ENCODE results near the gene NFYA.
"Not testable (repeated sequence)": the region's sequence is repeated elsewhere in the genome, so short reads cannot be mapped to it uniquely, and the experiment has no call there.

The NFYA gene

DNA sequence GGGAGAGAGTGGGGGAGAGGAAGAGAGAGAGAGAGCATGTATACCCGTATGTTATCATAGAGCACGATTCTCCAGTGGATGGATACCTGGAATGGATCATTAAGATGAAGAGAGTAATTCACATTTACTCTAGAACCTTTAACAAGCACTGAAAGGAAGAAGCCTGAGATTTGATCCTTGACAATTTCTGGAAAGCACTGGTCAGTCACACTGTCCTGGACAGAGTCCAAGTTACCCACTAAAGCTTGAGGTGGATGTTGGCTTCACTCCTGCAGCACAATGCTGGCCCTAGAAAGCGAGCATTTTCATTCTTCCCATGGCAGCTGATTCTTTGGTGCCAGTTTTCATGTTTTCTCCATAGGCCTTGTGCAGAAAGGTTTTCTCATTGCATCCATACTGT is 25.6 kb downstream of the NFYA start:
- H3K4me1 ChIP-seq (ENCODE audit: control insufficient read depth, low read depth, low read length), result no peaks in the 10 kb centered on the region
- H3K4me3 ChIP-seq (ENCODE audit: low read length), result no peak overlapping the region
- peaks cover 69% of the 10 kb centered on the region for H3K36me3 ChIP-seq (ENCODE audit: control insufficient read depth, low read depth, low read length)
- no peaks in the 10 kb centered on the region for H3K9me3 ChIP-seq (ENCODE audit: control insufficient read depth, low read depth, low read length)
- H3K9ac ChIP-seq (ENCODE audit: low read length), result no peak overlapping the region
- no peak overlapping the region for H3K27ac ChIP-seq (ENCODE audit: low read length)
- H3K27me3 ChIP-seq (ENCODE audit: control insufficient read depth, insufficient read depth, low read length), result no peaks in the 10 kb centered on the region

DNA sequence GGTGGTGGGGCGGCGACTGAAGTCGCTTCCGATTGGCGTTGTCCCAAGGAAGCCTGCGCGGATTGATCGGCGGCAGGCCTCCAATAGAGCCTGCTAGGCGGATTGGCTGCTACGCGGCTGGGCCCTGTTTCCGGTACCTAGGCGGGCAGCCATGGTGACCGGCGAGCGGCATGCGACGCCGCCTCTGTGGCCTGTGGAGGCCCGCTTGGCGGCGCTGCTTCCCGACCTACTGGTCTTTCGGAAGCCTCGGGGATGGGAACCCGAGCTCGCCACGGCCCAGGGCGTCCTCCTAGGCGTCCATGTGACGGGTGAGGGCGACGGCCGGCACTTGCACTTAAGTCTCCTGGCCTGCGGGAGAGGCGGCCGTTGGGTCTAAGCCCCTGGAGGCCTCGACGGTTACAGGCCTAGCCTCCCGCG is 28.1 kb downstream of the NFYA start:
- Histone ChIP-seq H3K9ac (ENCODE audit: low read length) (no peak overlapping the region), H3K9me3 (ENCODE audit: control insufficient read depth, low read depth, low read length) (no peaks in the 10 kb centered on the region), H3K4me3 (ENCODE audit: low read length) (no peak overlapping the region), H3K27ac (ENCODE audit: low read length) (no peak overlapping the region), H3K36me3 (ENCODE audit: control insufficient read depth, low read depth, low read length) (peaks cover 44% of the 10 kb centered on the region), H3K27me3 (ENCODE audit: control insufficient read depth, insufficient read depth, low read length) (no peaks in the 10 kb centered on the region), H3K4me1 (ENCODE audit: control insufficient read depth, low read depth, low read length) (no peaks in the 10 kb centered on the region)

DNA sequence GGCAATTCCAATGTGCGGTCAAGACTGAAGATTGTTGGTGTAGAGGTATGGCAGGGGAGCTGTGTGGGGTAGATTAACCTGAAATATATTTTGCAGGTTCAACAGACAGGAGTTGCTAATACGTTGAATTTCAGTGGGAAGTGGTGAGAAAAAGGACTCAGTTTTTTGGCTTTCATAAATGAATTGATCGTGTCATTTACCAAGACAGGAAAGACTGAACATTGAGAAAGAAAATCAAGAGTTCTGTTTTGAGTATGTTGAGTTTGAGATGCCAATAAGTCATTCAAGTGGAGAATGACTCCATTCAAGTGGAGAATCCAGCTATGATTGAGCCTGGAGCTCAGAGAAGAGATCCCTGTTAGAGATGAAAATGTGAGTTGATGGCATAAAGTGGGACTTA is 31.1 kb downstream of the NFYA start:
- Histone ChIP-seq H3K4me1 (ENCODE audit: control insufficient read depth, low read depth, low read length) (no peaks in the 10 kb centered on the region), H3K9me3 (ENCODE audit: control insufficient read depth, low read depth, low read length) (no peaks in the 10 kb centered on the region), H3K9ac (ENCODE audit: low read length) (no peak overlapping the region), H3K27me3 (ENCODE audit: control insufficient read depth, insufficient read depth, low read length) (no peaks in the 10 kb centered on the region), H3K36me3 (ENCODE audit: control insufficient read depth, low read depth, low read length) (peaks cover 15% of the 10 kb centered on the region), H3K4me3 (ENCODE audit: low read length) (no peak overlapping the region), H3K27ac (ENCODE audit: low read length) (no peak overlapping the region)

DNA sequence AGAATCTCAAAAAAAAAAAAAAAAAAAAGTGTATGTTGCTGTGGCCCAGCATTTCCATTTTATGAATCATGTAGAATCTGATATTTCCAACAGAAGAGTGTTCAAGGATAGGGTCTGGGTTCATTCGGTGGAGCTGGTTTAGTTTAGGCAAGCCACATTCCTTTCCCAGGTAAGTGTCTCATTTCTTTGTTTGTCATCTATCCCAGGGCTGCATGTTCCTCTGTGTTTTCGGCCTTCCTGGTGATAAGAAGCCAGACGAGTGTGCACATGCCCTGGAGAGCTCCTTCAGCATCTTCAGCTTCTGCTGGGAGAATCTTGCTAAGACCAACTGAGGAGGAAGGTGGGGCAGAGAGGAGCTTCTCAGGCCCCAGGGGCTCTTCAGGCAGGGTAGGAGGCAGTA is 38.2 kb downstream of the NFYA start:
- Histone ChIP-seq H3K27me3 (ENCODE audit: control insufficient read depth, insufficient read depth, low read length) (no peaks in the 10 kb centered on the region), H3K27ac (ENCODE audit: low read length) (no peak overlapping the region), H3K9me3 (ENCODE audit: control insufficient read depth, low read depth, low read length) (no peaks in the 10 kb centered on the region), H3K4me1 (ENCODE audit: control insufficient read depth, low read depth, low read length) (no peaks in the 10 kb centered on the region), H3K36me3 (ENCODE audit: control insufficient read depth, low read depth, low read length) (no peaks in the 10 kb centered on the region), H3K9ac (ENCODE audit: low read length) (no peak overlapping the region), H3K4me3 (ENCODE audit: low read length) (no peak overlapping the region)

DNA sequence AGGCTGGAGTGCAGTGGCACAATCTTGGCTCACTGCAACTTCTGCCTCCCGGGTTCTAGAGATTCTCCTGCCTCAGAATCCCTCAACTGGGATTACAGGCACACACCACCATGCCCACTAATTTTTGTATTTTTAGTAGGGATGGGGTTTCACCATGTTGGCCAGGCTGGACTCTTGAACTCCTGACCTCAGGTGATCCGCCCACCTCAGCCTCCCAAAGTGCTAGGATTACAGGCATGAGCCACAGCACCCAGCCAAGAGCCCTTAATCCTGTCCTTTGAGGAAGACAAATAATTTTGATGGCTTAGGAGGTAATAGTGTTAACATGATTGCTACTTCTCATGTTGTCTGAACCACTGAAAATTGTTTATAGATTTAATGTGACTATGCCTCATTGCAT is 42.3 kb downstream of the NFYA start:
- H3K4me3 ChIP-seq (ENCODE audit: low read length); H3K27ac ChIP-seq (ENCODE audit: low read length); H3K36me3 ChIP-seq (ENCODE audit: control insufficient read depth, low read depth, low read length); H3K4me1 ChIP-seq (ENCODE audit: control insufficient read depth, low read depth, low read length); H3K9ac ChIP-seq (ENCODE audit: low read length); H3K9me3 ChIP-seq (ENCODE audit: control insufficient read depth, low read depth, low read length); H3K27me3 ChIP-seq (ENCODE audit: control insufficient read depth, insufficient read depth, low read length): not testable (repeated sequence)

DNA sequence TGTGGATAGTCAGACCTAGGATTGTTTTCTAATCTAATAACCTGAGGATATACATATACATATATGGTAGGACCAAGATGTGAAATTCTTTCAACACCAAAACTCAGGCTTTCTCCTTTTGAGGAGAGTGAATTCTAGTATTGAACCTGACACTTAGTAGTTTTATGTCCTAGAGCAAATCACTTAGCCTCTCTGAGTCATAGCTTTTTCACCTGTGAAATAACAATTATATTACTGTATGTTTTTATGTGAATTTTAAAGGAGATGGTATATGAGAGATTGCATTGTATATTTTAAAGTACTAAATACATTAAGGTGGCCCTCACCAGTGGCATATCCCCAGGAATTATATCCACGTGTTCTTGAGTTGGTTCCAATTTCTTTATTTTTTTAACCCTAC is 46.7 kb downstream of the NFYA start:
- Histone ChIP-seq H3K9ac (ENCODE audit: low read length) (no peak overlapping the region), H3K27me3 (ENCODE audit: control insufficient read depth, insufficient read depth, low read length) (no peaks in the 10 kb centered on the region), H3K4me3 (ENCODE audit: low read length) (no peak overlapping the region), H3K36me3 (ENCODE audit: control insufficient read depth, low read depth, low read length) (no peaks in the 10 kb centered on the region), H3K27ac (ENCODE audit: low read length) (no peak overlapping the region), H3K9me3 (ENCODE audit: control insufficient read depth, low read depth, low read length) (no peaks in the 10 kb centered on the region), H3K4me1 (ENCODE audit: control insufficient read depth, low read depth, low read length) (no peaks in the 10 kb centered on the region)

DNA sequence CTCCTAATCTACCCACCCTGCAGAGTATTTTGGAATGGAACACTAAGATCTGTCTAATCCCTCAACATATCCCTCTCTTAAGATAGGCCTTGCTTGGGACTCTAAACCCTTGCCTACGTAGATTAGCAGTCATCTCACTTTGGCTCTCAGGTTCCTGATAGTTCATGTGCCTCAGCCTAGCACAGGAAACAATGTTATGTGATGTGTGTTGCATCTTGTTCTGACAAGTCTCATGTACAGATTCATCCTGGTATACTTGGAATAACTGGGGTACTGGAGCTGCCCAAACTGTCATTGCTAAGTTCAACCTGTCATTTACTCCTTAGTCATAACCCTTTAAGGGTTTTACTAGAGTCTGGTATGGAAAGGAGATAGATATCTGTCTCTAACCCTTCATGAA is 47.3 kb downstream of the NFYA start:
- no peaks in the 10 kb centered on the region for H3K4me1 ChIP-seq (ENCODE audit: control insufficient read depth, low read depth, low read length)
- H3K9me3 ChIP-seq (ENCODE audit: control insufficient read depth, low read depth, low read length), result no peaks in the 10 kb centered on the region
- no peak overlapping the region for H3K27ac ChIP-seq (ENCODE audit: low read length)
- no peaks in the 10 kb centered on the region for H3K27me3 ChIP-seq (ENCODE audit: control insufficient read depth, insufficient read depth, low read length)
- no peak overlapping the region for H3K9ac ChIP-seq (ENCODE audit: low read length)
- H3K36me3 ChIP-seq (ENCODE audit: control insufficient read depth, low read depth, low read length), result no peaks in the 10 kb centered on the region
- no peak overlapping the region for H3K4me3 ChIP-seq (ENCODE audit: low read length)

DNA sequence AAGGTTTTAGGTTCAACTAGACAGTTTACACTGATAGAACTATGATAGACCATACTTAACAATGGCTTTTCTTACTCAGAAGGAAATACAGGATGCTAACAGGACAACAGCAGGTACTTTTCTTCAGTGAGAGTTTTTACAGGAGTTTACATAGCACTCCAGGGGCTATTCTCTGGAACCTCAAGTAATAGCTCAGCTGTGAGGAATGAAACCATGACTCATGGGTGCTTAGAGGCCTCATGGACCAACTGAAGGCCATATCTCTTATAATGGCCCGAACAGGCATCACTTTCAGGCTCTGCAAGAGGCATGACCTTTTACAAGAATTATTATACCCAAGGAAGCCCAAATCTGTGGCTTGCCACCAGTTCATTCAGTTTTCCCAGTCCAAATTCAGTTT is 49.6 kb downstream of the NFYA start:
- Histone ChIP-seq H3K9ac (ENCODE audit: low read length) (no peak overlapping the region), H3K4me1 (ENCODE audit: control insufficient read depth, low read depth, low read length) (no peaks in the 10 kb centered on the region), H3K36me3 (ENCODE audit: control insufficient read depth, low read depth, low read length) (no peaks in the 10 kb centered on the region), H3K27me3 (ENCODE audit: control insufficient read depth, insufficient read depth, low read length) (no peaks in the 10 kb centered on the region), H3K9me3 (ENCODE audit: control insufficient read depth, low read depth, low read length) (no peaks in the 10 kb centered on the region), H3K27ac (ENCODE audit: low read length) (no peak overlapping the region), H3K4me3 (ENCODE audit: low read length) (no peak overlapping the region)

DNA sequence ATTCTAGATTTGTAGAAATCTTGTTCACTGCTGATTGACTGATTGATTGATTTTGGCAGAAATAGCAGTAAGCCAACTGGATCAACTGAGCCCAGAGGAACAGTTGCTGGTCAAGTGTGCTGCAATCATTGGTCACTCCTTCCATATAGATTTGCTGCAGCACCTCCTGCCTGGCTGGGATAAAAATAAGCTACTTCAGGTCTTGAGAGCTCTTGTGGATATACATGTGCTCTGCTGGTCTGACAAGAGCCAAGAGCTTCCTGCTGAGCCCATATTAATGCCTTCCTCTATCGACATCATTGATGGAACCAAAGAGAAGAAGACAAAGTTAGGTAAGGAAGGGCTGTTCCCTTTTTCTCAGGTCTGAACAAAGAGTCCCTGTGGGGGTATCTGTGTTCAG is 50.1 kb downstream of the NFYA start:
- H3K27ac ChIP-seq (ENCODE audit: low read length), result no peak overlapping the region
- no peak overlapping the region for H3K4me3 ChIP-seq (ENCODE audit: low read length)
- no peak overlapping the region for H3K9ac ChIP-seq (ENCODE audit: low read length)
- no peaks in the 10 kb centered on the region for H3K4me1 ChIP-seq (ENCODE audit: control insufficient read depth, low read depth, low read length)
- H3K9me3 ChIP-seq (ENCODE audit: control insufficient read depth, low read depth, low read length), result no peaks in the 10 kb centered on the region
- no peaks in the 10 kb centered on the region for H3K36me3 ChIP-seq (ENCODE audit: control insufficient read depth, low read depth, low read length)
- no peaks in the 10 kb centered on the region for H3K27me3 ChIP-seq (ENCODE audit: control insufficient read depth, insufficient read depth, low read length)

DNA sequence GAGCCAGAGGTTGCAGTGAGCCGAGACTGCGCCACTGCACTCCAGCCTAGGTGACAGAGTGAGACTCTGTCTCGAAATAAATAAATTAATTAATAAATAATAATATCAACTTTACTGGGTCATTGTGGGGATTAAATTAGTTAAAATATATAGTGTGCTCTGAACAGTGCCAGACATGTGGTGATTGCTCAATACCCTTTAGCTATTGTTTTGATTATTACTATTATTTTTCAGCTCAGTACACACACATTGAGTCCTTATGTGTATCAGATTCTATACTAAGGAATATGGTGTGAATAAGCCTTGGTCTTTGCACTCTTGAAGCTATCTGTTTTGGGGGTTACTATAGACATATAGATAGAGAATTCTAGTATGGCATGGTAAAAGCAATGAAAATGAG is 52.5 kb downstream of the NFYA start:
- Histone ChIP-seq H3K4me3 (ENCODE audit: low read length) (no peak overlapping the region), H3K27ac (ENCODE audit: low read length) (no peak overlapping the region), H3K27me3 (ENCODE audit: control insufficient read depth, insufficient read depth, low read length) (no peaks in the 10 kb centered on the region), H3K9ac (ENCODE audit: low read length) (no peak overlapping the region), H3K4me1 (ENCODE audit: control insufficient read depth, low read depth, low read length) (no peaks in the 10 kb centered on the region), H3K9me3 (ENCODE audit: control insufficient read depth, low read depth, low read length) (no peaks in the 10 kb centered on the region), H3K36me3 (ENCODE audit: control insufficient read depth, low read depth, low read length) (no peaks in the 10 kb centered on the region)

DNA sequence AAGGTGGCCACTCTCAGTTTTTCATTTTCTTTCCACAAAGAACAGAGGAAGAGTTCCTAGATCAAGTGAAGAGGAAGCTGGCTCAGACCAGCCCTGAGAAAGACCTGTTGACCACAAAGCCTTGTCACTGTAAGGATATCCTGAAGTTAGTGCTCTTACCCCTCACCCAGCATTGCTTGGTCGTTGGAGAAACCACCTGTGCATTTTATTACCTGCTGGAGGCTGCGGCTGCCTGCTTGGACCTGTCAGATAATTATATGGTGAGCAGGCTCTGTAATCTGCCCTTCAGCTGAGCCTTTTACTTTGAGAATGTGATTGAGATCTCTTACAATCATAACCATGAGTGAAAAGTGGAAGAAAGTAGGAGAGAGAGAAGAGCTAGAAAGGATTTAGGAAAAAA is 59.5 kb downstream of the NFYA start:
- no peaks in the 10 kb centered on the region for H3K36me3 ChIP-seq (ENCODE audit: control insufficient read depth, low read depth, low read length)
- H3K4me1 ChIP-seq (ENCODE audit: control insufficient read depth, low read depth, low read length), result no peaks in the 10 kb centered on the region
- no peaks in the 10 kb centered on the region for H3K9me3 ChIP-seq (ENCODE audit: control insufficient read depth, low read depth, low read length)
- H3K27me3 ChIP-seq (ENCODE audit: control insufficient read depth, insufficient read depth, low read length), result no peaks in the 10 kb centered on the region
- H3K9ac ChIP-seq (ENCODE audit: low read length), result no peak overlapping the region
- H3K4me3 ChIP-seq (ENCODE audit: low read length), result no peak overlapping the region
- H3K27ac ChIP-seq (ENCODE audit: low read length), result no peak overlapping the region

DNA sequence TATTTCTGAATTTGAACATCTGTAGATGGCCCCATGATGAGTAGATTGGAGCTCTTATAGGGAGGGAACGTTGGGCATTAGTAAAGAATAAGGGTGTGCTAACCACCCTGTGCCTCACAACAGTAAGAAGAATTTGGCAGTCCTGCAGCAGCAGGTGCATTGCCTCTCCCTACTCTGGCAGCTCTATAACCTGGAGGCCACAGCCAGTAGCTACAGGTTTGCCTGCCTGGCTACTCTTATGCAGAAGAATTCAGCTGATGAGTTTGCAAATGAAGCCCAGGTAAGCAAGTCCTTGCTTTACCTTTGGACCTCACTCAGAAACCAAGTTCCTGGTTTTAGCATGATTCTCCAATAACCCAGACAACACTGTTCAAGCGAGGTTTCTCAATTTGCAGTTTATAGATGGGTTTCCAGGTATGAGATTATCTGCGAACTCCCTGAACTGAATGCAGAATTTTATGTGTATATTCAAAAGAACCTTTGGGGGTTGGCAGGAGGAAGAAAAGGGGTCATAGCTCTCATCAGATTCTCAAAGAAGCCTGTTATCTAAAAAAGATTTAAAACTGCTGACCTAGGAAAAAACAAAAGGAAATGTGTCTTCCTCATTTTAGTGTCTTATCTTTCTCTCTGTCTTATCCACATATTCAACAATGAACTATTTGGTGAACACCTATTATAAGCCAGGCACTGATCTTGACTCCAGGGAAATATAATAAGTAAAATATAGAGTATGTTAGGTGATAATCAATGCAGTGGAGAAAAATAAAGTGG is 62.5 kb downstream of the NFYA start:
- Histone ChIP-seq H3K9me3 (ENCODE audit: control insufficient read depth, low read depth, low read length) (no peaks in the 10 kb centered on the region), H3K4me3 (ENCODE audit: low read length) (no peak overlapping the region), H3K9ac (ENCODE audit: low read length) (no peak overlapping the region), H3K36me3 (ENCODE audit: control insufficient read depth, low read depth, low read length) (no peaks in the 10 kb centered on the region), H3K27me3 (ENCODE audit: control insufficient read depth, insufficient read depth, low read length) (no peaks in the 10 kb centered on the region), H3K4me1 (ENCODE audit: control insufficient read depth, low read depth, low read length) (no peaks in the 10 kb centered on the region), H3K27ac (ENCODE audit: low read length) (no peak overlapping the region)

All from iPS-18a (cell line).